COR-L47 (cell line): Measurements from ENCODE around the gene ALB.

Source experiments
- DNase-seq: peaks from one replicate; lab custom pipeline; 2025; lab: John Stamatoyannopoulos, UW

Gene ALB

DNA sequence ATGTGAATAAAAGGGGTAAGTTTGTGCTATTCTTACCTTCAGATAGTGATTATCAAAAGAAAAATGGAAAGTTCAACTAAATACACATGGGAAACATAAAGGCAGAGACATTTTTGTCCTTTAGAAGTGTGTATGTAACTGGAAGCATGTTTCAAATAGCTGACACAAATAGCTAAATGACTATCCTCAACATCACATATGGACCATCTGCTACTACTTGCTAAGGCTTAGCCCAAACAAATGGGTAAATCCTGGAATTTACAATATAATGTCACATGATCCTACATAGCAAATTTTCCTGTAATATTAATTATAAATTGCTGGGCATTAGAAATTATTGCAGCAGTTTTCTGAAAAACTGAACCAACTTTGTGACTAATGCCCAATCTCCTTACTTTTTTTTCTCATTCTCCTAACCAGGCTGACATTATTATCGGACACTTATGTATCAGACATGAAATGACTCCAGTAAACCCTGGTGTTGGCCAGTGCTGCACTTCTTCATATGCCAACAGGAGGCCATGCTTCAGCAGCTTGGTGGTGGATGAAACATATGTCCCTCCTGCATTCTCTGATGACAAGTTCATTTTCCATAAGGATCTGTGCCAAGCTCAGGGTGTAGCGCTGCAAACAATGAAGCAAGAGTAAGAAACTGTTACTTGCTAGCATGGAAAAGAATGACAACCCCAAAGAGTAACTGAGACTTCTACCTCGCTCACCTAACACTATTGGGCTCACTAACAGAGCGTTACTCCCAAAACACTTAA lies 48.1 kb downstream of the ALB start:
- no peak for DNase-seq

DNA sequence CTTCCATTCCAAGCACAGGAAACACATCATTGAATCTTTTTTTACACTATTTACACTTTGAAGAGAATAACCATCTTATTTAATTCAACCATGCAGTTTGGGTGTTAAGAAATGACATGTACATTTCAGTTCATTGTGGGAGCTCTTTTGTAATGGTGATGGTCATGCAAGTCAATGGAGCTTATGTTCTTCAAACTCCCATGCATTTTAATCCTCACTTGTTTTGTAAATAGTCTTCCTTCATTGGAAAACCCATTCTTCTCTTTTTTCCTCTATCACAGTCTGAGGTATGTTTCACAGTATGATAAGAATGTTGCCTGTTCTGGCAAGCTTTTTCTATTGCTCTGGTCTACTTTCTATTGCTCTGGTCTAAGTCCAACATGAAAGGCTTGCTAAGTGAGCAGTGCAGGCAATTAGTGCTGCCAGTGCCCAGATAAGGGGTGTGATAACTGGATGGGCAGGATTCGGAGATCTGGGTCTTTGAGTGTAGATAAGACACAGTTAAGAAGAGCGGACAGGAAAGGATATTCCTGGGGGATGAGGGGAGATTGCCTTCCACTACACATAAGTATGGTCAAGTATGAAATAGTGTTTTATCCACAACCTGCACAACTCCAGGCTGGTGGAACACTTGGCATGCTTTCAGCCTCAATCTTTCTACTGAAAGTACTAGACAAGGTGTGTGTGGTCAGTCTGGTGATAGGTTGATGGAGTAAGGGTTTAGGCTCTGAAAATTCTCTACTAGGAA lies 49.0 kb downstream of the ALB start:
- no peak for DNase-seq

DNA sequence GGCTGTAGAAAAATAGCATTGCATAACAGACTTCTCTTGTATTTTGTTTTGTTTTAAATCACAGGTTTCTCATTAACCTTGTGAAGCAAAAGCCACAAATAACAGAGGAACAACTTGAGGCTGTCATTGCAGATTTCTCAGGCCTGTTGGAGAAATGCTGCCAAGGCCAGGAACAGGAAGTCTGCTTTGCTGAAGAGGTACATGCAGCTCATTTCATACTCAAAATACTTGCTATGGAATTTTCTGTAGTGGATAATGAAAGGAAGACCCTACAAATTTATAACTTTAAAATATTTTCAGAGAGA lies 49.6 kb downstream of the ALB start:
- no peak for DNase-seq

DNA sequence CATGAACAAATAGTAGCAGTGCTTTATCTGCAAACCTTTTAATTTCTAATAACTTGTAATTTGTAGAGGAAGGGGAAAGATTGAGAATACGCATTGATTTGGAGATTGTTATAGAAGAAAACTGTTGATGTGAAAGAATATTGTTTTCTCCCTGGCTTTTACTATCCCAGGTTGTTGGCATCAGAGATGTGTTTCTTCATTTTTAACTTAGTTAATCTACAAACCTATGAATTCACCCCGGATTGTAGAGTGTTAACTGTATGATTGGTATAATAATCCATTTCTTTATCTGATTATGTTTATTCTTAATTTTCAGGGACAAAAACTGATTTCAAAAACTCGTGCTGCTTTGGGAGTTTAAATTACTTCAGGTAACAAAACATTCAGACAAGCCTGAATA lies 50.8 kb downstream of the ALB start:
- no peak for DNase-seq

DNA sequence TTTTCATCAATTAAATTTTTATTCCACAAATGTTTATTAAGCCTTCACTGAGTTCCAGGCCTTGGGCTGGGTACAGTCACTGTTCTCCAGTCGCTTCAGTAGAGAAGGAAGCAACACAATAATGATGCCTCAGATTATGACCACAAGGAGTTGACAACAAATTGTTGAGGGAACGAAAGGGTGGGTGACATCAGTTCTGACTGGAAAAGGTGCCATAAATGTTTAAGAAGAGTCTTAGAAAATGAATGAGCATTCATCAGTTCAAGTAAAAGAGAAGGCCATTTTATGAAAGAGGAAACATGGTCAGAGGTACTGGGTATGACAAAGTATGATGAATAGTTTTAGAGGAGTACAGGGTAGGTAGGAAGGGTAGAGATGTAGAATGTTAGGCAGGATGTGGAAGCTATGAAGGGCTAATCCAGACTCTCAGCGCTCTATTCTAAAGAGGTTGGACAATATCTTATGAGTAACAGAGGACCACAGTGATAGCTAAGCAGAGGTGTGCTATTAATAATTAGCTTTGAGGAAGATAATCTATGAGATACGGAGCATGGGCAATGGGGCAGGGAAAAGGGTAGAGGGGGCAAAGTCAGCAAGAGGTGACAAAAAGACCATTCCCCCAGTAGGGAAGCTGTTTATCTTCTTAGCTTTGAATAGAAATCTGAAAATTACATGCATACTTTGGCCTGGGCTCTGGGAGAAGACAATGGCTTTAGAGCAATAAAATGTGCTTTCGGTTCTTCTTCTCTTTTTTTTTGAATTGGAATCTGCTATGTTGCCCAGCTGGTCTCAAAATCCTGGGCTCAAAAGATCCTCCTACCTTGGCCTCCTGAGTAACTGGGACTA lies 52.3 kb downstream of the ALB start:
- no peak for DNase-seq

DNA sequence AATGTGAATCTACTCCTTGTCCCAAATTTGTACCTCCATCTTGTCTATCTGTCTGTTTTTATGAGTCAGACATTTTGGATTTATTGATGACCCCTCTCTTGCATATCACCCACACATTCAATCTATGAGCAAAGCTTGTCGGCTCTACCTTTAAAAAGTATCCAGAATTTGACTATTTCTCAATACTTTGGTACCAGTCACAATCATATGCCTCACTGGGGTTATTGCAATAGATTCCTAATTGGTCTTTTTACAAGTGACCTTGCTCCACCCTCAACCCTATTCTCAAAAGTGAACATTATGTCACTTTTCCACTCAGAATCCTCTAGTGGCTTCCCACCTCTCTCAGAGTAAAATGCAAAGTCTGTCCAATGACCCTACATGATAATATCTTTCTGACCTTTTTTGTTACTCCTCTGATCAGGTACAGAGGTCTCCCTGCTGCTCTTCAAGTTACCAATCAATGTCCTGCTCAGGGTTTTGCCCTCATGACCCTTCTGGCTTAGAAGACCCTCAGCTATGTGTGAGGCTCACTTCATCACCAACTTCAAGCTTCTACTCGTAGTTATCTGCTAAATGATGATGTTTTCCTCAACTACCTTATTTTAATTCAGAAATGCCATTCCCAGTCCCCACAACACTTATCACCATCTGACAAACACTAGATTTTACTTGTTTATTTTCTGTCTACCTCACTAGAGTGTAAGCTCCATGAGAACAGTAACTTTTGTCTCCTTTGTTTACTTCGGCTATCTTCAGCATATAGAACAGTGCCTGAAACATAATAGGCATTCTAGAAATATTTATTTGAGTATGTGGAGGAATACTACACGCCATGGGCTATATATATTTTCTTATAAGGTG lies 54.3 kb downstream of the ALB start:
- no peak for DNase-seq

DNA sequence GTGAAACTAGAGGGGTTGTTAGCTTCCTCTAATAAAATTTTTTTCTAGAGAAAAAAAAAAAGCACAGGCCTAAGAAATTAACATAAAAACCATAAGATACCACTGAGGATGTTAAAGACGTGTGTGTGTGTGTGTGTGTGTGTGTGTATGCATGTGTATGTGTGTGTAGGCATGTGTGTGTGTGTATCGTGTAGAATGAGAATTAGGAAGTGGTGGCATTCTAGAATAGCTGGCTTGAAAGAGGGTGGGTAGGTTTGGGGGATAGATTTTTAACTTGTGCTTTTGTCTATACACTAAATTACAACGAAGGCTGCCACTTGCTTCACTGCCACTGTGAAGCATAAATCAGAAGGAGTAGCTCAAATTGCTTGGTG lies 54.9 kb downstream of the ALB start:
- DNase-seq, result no peak

DNA sequence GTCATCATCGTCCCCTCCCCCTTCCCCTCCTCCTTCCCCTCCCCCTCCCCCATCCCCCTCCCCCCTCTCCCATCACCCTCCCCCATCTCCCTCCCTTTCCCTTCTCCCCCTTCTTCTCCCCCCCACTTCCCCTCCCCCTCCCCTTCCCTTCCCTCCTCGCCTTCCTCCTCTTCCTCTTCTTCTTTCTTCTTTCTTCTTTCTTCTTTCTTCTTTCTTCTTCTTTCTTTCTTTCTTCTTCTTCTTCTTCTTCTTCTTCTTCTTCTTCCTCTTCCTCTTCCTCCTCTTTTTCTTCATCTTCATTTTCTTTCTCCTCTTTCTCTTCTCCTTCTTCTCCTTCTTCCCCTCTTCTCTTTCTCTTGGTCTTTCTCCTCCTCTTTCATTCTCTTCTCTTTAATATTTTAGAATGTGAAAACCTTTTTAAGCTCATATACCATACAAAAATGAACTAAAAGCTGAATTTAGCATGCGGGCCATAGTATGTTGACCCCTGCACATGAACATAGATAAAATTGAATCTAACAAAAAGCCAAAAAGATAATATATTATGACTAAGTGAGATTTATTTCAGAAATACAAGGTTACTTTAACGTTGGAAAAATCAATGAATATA lies 56.9 kb downstream of the ALB start:
- DNase-seq, result no peak

DNA sequence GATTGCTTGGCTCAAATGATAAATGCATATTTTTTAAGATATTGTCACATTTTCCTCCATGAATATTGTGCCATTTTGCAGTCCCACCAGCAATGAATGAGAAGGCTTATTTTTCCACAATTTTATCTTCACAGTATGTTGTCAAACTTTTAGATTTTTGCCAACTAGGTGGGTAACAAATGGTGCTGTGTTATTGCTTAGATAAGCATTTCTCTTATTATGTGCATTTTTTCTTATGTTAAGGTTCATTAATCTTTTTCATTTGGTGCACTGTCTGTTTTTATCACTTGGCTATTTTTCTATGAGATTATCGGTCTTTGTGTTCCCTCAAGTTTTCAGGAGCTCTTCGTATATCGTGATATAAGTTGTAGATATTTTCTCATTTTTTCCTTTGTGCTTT lies 64.1 kb downstream of the ALB start:
- no peak for DNase-seq

DNA sequence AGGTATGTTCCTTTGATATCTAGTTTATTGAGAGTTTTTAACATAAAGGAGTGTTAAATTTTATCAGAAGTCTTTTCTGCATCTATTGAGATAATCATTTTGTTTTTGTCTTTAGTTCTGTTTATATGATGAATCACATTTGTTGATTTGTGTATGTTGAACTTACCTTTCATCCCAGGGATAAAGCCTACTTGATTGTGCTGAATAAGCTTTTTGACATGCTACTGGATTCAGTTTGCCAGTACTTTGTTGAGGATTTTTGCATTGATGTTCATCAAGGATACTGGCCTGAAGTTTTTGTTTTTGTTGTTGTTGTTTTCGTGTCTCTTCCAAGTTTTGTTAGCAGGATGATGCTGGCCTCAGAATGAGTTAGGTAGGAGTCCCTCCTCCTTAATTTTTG lies 66.6 kb downstream of the ALB start:
- no peak for DNase-seq
